ENCODE measurements around the gene NAV2.

GRCh38 chr11:19878520-19878919 is 165.9 kb downstream of the NAV2 start:
- TF ChIP-seq CTCF (conservative IDR thresholded peaks at IDR 0.05; ENCODE audit: low read depth in 2 of 2): no peak
- TF ChIP-seq POLR2AphosphoS5 (IDR thresholded peaks at IDR 0.05; ENCODE audit: low read depth): no peak
- TF ChIP-seq NANOG (IDR thresholded peaks at IDR 0.05; ENCODE audit: borderline replicate concordance): no peak
- TF ChIP-seq EZH2 (IDR thresholded peaks at IDR 0.05; ENCODE audit: low read depth, unreplicated experiment): no peak
- TF ChIP-seq REST (IDR thresholded peaks at IDR 0.05; ENCODE audit: unreplicated experiment): no peak
- no peak for TF ChIP-seq EZH2phosphoT487 (IDR thresholded peaks at IDR 0.05; ENCODE audit: unreplicated experiment)

Data from GM23338 (cell line).